HG03060 (cell line): ENCODE measurements around the gene RPL18A.

Source experiments
- ATAC-seq: cut with Tn5 transposase; IDR thresholded peaks from one replicate; pipeline ENCODE4 v1.9.1; 2021; ENCODE audit warnings: low read depth, moderate number of reproducible peaks; ENCODE audit not compliant: unreplicated experiment

RPL18A gene

GRCh38 chr19:17859533-17860330 is at the start of gene RPL18A:
TSS of gene RPL18A (plus strand) at chr19:17859910. CDS start at chr19:17859957, 47 bp downstream.
- ATAC-seq = peak; percentile 93

- ATAC-seq = no peak
Measured at GRCh38 chr19:17811103-17811502, 48.6 kb upstream of the RPL18A start.

- no peak for ATAC-seq
Measured at GRCh38 chr19:17811681-17812080, 48.0 kb upstream of the RPL18A start.

- no peak for ATAC-seq
Measured at GRCh38 chr19:17812099-17812498, 47.6 kb upstream of the RPL18A start.

GRCh38 chr19:17817668-17818363 is 41.9 kb upstream of the RPL18A start:
- no peak for ATAC-seq

- no peak for ATAC-seq
Measured at GRCh38 chr19:17821190-17821589, 38.5 kb upstream of the RPL18A start, which contains the start of gene INSL3. TSS of gene INSL3 (minus strand) at chr19:17821519. CDS start at chr19:17821506, 13 bp downstream.

GRCh38 chr19:17824339-17824738 is 35.4 kb upstream of the RPL18A start:
- no peak for ATAC-seq

GRCh38 chr19:17826508-17827056 is 33.1 kb upstream of the RPL18A start:
- no peak for ATAC-seq

GRCh38 chr19:17829855-17830566 is 29.7 kb upstream of the RPL18A start:
- ATAC-seq = no peak

GRCh38 chr19:17830567-17831418 is 28.9 kb upstream of the RPL18A start:
- ATAC-seq = no peak

- no peak for ATAC-seq
Measured at GRCh38 chr19:17831419-17831888, 28.3 kb upstream of the RPL18A start.

GRCh38 chr19:17832443-17833208 is 27.1 kb upstream of the RPL18A start:
- ATAC-seq = no peak

- ATAC-seq = no peak
Measured at GRCh38 chr19:17834350-17835181, 25.1 kb upstream of the RPL18A start.

GRCh38 chr19:17835182-17836006 is 24.3 kb upstream of the RPL18A start:
- no peak for ATAC-seq

- no peak for ATAC-seq
Measured at GRCh38 chr19:17836530-17836929, 23.2 kb upstream of the RPL18A start.

GRCh38 chr19:17837972-17838371 is 21.7 kb upstream of the RPL18A start:
- no peak for ATAC-seq

GRCh38 chr19:17840019-17840418 is 19.7 kb upstream of the RPL18A start:
- ATAC-seq = no peak
